Fibroblast of mammary gland (primary cell): ENCODE measurements around the gene COL16A1.

Experiments used
- DNase-seq: peaks from one replicate; pipeline ENCODE4 v3.0.0-alpha.2; 2010; ENCODE audit warnings: low read depth
- H3K4me3 ChIP-seq: 2 replicates; pipeline ENCODE4 v1.5.1; 2011; ENCODE audit warnings: low read depth, mild to moderate bottlenecking, low read length, moderate library complexity; ENCODE audit not compliant: control insufficient read depth
- TF ChIP-seq, protein P1 (sequence below): conservative IDR thresholded peaks from 2 replicates; pipeline ENCODE4 v1.5.1; 2011; ENCODE audit warnings: low read depth, low read length, inconsistent platforms; ENCODE audit not compliant: control insufficient read depth, insufficient read depth

The COL16A1 gene

DNA sequence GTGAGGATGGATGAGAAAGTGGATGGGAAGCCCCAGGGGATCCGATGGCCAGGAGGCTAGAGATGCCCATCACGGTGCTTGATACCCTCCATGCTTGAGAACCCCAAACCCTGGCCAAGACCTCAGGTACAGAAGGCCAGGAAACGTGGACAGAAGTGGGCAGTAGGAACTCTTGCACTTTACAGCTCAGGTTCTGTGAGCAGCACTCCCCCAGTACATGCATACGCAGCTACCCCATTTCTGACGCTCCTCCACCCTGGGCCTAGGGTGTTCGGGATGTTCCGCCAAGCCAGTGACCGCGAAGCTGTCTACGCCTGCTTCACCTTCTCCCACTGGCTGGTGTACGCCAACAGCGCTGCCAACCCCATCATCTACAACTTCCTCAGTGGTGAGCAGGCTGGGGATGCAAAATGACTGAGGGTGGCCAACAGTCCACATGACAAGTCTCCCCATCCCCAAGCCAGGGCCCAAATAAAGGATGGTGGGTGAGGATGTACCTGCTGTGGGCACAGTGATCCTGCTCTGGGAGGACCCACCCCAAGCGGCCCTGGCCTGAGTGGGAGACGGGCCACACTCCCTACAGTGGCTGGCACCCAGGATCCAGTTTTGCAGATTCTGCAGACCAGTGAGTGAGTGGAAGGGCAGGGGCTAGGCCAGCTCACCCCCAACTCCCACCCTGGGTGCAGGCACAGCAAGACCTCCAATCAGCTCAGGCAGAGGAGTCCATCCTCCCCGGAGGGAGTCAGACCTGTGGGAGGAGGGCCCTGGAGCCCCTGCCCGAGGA lies 78.9 kb downstream of the COL16A1 start:
- TF ChIP-seq, protein P1, sequence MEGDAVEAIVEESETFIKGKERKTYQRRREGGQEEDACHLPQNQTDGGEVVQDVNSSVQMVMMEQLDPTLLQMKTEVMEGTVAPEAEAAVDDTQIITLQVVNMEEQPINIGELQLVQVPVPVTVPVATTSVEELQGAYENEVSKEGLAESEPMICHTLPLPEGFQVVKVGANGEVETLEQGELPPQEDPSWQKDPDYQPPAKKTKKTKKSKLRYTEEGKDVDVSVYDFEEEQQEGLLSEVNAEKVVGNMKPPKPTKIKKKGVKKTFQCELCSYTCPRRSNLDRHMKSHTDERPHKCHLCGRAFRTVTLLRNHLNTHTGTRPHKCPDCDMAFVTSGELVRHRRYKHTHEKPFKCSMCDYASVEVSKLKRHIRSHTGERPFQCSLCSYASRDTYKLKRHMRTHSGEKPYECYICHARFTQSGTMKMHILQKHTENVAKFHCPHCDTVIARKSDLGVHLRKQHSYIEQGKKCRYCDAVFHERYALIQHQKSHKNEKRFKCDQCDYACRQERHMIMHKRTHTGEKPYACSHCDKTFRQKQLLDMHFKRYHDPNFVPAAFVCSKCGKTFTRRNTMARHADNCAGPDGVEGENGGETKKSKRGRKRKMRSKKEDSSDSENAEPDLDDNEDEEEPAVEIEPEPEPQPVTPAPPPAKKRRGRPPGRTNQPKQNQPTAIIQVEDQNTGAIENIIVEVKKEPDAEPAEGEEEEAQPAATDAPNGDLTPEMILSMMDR, result no peak
- H3K4me3 ChIP-seq, result no peak overlapping the region
- DNase-seq, result no peak

DNA sequence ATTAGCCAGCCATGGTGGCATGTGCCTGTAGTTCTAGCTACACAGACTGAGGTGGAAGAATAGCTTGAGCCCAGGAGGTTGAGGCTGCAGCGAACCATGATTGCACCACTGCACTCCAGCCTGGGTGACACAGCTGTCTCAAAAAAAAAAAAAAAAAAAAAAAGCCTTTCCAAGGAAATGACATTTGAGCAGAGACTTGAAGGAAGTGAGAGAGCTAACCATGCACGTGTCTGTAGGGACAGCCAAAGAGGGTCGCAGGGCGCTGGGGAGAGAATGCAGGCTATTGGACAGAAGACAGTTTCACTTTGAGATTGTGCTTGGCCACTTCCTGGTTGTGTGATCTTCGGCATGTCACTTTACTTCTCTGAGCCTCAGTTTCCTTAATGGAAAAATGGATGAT lies 79.5 kb downstream of the COL16A1 start:
- TF ChIP-seq, protein P1, result no peak
- H3K4me3 ChIP-seq, result no peak overlapping the region
- no peak for DNase-seq

DNA sequence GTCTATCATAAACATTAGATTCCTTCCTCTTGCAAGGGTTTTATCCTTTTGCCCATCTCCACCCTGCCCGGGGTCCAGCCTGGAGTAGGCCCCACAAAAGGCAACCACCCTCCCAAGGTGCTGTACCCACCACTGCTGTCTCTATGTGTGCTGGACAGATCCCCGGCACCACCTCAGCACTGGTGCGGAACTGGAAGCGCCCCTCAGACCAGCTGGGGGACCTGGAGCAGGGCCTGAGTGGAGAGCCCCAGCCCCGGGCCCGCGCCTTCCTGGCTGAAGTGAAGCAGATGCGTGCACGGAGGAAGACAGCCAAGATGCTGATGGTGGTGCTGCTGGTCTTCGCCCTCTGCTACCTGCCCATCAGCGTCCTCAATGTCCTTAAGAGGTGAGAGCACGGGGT lies 80.5 kb downstream of the COL16A1 start:
- H3K4me3 ChIP-seq, result no peak overlapping the region
- TF ChIP-seq, protein P1, result no peak
- DNase-seq, result no peak

DNA sequence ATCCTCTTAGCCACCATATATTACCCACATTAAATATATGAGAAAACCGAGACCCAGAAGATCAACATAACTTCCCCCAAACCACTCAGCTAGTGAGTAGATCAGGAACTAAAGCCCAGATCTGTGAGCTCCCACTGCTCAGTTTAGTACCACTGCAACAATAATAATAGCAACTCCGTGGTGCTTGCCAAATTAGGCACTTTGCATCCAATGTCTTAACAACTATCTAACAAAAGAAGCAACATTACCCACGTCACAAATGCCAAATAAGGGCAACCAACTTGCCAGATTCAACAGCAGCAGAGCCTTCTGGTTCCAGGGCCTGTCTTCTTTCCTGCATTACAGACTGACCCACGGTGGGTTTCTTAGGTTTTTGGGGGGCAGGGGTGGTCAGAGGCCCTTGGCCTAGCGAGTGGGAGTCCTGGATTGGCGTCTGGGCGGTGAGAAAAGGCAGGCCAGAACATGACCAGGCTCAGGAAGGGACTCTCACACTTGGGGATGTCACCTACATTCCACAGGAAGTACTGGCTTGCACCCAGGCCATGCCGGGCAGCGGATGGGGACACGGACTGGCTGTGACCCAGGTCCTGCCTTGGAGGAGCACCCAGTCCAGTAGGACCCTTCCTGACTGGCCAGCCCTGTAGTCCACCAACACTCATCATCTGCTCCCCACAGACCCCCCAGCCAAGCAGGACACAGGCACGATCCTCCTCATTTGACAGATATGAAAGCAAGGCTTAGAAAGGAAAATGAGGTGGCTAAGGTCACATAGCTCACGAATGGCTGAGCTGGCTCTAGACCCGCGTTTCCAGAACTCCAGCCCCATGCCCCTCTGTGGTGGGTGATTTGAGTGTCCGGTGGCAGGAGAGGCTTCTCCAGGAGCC lies 81.7 kb downstream of the COL16A1 start:
- DNase-seq, result no peak
- TF ChIP-seq, protein P1, result no peak
- H3K4me3 ChIP-seq, result no peak overlapping the region

DNA sequence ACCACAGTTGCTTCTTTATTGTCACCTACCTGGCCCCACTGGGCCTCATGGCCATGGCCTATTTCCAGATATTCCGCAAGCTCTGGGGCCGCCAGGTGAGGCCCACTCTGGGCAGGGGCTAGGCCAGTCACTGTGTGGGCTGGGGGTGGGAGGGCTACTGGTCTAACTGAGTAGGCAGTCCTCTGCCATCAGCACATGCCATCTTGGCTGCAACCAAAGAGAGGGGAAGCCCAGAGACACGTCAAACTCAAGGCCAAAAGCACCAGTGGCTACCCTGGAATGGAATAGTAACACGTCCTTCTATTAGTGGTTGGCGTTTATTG lies 82.4 kb downstream of the COL16A1 start:
- no peak for DNase-seq
- H3K4me3 ChIP-seq, result no peak overlapping the region
- TF ChIP-seq, protein P1, result no peak

DNA sequence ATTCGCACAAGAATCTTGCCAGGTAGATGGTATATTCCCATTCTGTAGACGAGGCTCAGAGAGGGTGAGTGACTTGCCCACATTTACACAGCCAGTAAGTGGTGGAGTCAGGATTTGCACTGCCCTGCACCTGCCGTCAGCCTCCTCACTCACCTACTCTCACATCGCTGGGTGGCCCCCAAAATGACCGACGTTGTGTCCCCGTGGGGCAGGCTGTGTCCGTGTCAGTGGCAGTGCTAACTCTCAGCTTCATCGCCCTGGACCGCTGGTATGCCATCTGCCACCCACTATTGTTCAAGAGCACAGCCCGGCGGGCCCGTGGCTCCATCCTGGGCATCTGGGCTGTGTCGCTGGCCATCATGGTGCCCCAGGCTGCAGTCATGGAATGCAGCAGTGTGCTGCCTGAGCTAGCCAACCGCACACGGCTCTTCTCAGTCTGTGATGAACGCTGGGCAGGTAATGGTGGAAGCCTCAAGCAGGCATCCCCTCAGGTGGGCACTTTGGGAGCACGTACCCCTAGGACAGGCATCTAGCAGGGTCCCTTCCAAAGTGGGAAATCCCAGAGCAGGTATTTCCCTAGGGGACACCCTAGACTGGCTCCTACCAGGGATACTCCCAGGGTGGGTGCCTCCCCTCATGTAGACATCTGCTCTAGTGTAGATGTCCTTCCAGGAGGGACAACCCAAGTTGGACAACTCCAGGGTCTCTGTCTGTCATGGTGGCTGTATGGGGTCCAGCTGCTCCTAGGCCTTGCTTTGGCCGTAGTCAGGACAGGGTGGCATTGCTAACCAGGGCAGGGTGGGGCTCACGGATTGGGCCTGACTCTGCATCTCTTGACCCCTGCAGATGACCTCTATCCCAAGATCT lies 83.0 kb downstream of the COL16A1 start:
- H3K4me3 ChIP-seq, result no peak overlapping the region
- DNase-seq, result no peak
- TF ChIP-seq, protein P1, result no peak
